Keratinocyte (primary cell): ENCODE data around the gene SLC44A3.

ENCODE experiments used
- CTCF ChIP-seq, 3 experiments: IDR thresholded peaks in 1 of 3; conservative IDR thresholded peaks in 1 of 3; optimal IDR thresholded peaks in 1 of 3; 2 replicates in 2 of 3; 3 replicates in 1 of 3; pipeline versions ENCODE3 to v1.5.1; 2011; ENCODE audit warnings: low read length in 3 of 3, mild to moderate bottlenecking in 3 of 3, moderate library complexity in 2 of 3, control low read depth in 1 of 3, inconsistent platforms in 1 of 3; ENCODE audit not compliant: insufficient read depth in 2 of 3; ENCODE audit errors: extremely low read depth in 1 of 3
- EZH2 ChIP-seq: IDR thresholded peaks from one replicate; pipeline ENCODE4 v1.6.1; 2012; ENCODE audit warnings: inconsistent platforms, mild to moderate bottlenecking, low read length, moderate library complexity

- no peak for TF ChIP-seq CTCF (optimal IDR thresholded peaks at IDR 0.05 in 1 of 3, IDR thresholded peaks at IDR 0.05 in 1 of 3, conservative IDR thresholded peaks at IDR 0.05 in 1 of 3; ENCODE audit: extremely low read depth in 1 of 3, insufficient read depth in 2 of 3, low read length in 3 of 3)
- no peak for TF ChIP-seq EZH2
These were observed 63.5 kb downstream of the SLC44A3 start for GRCh38 chr1:94883691-94884090.
